ENCODE results near the gene PACSIN2.
"Not testable (repeated sequence)": the region's sequence is repeated elsewhere in the genome, so short reads cannot be mapped to it uniquely, and the experiment has no call there.

- not testable (repeated sequence) for TF ChIP-seq CTCF, POLR2A (IDR thresholded peaks at IDR 0.05)
Observed at GRCh38 chr22:42995654-42996053, 19.3 kb downstream of the PACSIN2 start.

All from esophagus squamous epithelium (tissue), 4 donors.